HG02759 (cell line): ENCODE results near the gene ERC1.

Experiments
- ATAC-seq: cut with Tn5 transposase; IDR thresholded peaks from one replicate; pipeline ENCODE4 v1.9.1; 2021; ENCODE audit warnings: mild to moderate bottlenecking, moderate library complexity; ENCODE audit not compliant: unreplicated experiment

The ERC1 gene

DNA sequence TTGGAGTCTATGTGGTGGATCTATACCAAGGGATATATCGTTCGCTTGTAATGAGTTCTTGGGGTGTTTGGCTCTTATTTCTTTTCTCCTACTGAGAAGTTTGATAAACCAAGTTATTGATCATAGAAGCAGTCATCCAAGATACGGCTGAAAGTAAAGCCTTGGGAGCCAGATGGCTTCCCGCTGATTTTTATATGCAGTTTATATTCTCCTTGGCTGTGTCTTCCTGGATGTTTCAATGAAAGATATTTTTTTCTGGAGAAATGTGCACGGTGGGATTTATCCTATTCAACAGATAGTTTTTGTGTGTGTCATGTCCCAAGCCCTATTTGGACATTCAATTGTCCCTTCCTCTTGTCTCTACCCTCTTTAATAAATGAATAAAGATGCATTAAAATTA, 289.0 kb downstream of the ERC1 start:
- no peak for ATAC-seq

DNA sequence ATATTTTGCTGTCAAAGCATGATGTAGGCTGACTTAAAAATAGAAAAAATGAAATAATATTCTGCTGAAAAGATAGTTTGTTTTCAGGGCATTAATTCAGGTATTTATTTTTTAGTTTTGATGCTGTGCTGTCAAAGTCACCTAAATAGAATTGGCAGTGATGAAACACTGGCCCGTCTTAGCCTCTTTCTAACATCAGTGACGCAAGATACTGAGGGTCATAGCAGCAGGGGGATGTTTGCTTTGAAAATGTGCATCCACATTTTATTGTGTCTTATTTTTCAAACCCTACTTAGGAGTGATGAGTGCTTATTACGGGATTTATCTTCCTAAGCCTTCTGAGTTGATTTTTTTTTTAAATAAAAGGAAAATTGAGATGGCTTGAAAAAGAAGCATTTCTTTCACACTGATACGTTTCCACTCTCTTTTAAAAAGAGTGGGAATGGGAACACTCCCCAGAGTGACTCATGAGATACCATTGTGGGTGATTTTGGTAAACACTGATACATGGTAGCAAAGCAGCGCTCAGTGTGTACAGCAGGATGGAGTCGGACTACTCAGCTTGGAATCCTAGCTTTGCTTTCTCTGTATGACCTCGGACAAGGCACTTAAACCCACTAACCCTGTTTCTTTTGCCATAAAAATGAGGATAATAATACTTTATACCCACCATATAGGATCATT, 290.8 kb downstream of the ERC1 start:
- ATAC-seq, result no peak

DNA sequence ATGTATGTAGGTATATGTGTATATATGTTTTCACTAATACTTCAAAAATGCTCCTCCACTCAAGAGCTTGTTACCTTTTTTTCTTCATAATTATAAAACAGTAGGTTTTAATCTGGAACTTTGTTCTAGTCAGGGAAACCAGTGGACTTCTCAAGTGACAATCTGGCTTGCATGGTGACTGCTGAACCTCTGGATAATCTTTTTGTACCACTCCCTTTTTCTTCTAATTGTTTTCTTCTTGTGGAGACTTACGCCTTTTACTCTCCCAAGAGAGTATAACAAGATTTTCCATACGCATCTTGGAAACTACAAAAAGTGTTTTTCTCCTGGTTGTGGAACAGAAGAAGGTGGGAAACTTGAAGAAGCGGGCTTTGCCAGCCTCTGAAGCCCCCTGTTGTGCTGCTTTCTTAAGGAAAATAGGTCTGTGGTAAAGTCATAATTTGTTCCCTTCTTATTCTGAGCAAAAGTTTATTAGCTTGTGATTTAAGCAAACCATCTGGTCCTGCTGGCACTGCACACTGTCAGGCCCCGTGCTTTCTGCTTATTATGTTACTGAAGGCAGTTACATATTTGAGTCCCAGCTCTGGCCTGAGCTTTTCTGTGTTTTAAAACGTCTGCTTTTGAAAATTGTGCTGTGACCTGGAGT, 291.8 kb downstream of the ERC1 start:
- no peak for ATAC-seq

DNA sequence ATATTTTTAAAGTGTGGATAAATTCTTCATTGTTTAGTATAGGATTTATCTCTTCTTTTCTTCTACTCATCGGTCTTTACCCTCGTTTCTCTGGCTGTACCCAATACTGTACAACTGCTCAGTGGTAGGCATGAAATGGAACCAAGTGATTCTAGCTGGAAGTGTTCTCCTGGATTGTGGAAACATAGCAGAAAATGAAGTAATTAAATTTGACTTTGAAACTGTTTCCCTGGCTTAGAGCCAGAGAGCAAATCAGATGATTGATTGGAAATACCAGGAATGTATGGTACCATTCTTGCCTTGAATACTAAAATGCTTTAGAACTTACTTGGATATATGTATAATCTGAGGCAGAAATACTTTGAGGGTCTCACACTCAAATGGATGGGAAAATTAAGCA, 292.3 kb downstream of the ERC1 start:
- no peak for ATAC-seq

DNA sequence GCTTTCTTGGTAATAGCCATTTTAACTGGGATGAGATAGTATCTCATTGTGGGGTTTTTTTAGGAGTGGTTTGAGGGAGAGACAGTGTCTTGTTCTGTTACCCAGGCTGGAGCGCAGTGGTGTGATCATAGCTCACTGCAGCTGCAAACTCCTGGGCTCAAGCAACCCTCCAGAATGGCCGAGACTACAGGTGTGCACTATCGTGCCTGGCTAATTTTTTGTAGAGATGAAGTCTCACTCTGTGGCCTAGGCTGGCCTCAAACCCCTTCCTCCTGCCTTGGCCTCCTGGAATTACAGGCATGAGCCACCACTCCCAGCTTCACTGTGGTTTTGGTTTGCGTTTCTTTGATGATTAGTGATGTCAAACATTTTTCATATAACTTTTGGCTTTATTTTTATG, 293.6 kb downstream of the ERC1 start:
- ATAC-seq, result no peak

DNA sequence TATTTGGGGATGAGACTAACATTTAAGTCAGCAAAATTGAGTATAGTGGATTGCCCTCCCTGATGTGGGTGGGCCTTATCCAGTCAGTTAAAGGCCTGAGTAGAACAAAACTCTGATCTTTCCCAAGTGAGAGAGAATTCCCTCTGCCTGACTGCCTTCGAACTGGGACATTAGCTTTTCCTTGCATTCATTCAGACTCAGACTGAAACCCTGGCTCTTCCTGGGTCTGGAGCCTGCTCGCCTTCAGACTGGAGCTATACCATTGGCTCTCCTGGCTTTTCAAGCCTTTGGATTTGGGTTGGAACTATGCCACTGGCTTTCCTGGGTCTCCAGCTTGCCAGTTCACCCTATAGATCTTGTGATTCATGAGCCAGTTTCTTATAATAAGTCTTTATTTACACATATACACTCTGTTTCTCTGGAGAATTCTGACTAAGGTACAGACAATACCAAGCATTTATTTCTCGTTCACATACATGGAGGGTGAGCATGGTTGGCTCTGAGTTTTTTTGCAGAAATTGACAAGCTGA, 296.5 kb downstream of the ERC1 start:
- ATAC-seq, result no peak

DNA sequence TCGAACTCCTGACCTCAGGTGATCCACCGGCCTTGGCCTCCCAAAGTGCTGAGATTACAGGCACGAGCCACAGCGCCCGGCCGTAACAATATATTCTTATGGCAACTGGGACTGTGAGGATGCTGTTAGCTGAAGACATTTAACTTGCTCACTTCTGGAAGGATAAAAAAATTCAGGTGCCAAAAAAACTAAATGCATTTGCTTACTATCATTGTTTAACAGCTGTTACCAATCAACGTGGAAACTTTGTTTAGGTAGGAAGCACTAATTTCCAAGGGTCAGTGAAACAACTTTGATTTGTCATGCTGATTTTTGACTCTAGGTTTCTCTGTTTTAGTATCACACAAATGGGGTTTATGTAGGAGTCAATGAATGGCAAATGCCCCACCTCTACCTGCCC, 297.3 kb downstream of the ERC1 start:
- ATAC-seq, result no peak

DNA sequence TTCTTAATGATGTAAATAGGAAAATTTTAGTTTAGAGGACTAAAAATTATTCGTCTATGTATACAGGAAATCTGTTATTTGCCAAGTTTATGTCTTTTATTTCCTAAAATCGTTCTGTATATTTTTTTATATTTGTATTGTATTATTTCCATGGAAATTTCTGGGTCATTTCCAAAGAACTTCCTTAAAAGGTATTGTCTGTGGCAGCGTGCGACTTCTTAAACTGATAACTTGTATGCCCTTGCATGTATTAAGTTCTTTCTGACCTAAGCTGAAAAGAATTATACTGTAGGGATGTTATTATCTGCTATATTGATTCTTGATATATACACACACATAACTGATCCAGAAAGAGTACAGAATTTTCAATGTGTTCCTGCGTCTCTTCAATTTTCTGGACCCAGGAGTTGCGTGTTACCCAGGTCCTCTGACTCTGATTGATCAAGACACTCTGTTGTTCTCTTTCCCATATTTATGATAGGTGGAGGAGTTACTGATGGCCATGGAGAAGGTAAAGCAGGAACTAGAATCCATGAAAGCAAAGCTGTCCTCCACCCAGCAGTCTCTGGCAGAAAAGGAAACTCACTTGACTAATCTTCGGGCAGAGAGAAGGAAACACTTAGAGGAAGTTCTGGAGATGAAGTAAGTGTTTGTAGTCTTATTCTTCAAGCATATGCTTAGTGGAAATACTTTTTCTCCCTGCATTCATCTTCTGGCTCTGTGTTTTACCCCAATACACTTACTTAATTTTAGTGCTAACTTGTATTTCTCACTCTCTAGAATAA, 298.5 kb downstream of the ERC1 start:
- ATAC-seq, result no peak

DNA sequence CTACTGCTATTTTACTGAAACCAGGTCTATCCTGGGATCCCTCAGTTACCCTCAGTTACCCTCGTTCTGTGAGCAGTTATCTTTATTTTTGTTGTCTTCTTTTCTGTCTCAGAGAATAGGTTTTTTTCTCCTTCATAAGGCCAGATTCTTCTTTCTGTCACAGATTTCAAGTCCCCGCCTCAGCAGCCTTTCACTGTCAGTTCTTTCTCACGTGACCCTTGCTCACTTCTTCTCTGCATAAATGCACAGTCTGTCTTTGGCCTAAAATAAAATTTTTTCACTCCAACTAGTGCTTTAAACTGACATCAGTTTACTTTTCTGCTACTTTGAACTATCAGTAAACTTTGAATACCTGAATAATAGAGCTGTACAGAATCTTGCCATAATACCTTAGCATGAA, 299.7 kb downstream of the ERC1 start:
- ATAC-seq, result no peak

DNA sequence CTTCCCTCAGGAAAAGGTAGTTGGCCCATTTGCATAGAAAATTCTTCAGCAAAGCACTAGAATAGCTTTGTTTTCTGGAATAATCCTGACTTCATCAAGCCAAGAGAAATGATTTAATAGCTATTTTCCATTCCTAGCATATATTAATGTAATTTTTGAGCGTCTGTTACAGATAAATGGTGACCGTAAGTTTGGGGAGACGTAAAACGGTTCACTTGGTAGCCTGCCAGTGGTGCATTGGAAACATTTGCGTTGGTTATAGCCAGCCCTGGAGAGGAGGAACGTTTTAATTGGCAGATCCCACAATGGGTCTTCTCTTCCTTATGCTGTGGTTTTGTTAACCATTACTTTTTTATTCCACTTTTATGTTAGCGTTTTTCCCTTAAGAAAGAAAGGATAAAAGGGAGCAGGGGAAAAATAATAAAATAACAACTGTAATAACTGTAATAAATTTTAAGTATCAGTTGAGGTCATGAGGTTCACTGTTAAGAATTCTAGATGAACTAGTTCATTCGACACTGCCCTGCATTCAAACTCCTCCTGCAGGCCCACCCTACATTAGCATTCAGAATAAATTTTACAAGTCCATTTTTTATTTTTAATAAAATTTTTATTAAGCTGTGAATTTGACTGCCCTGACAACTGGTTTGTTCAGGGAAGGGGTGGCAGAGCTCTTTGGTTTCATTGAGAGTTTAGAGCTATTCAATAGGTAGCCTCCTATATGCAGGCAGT, 300.7 kb downstream of the ERC1 start:
- ATAC-seq, result no peak

DNA sequence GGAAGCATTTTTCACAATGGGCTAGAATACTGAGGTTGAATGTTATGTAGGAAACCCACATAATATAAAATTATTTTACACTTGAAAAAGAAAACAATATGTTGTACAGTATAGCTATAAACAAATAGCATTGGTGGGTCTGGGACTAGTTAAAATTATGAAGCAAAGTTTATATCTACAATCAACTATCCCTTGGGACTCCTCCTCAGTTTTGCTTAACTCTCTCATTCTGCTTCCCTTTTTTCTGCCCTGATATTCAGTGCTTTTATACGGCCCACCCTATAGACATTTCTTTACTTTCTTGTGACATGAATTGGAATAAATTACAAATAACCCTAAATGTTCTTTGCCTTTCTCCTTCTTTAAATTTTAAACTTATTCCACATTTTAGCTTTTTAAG, 302.9 kb downstream of the ERC1 start:
- ATAC-seq, result no peak

DNA sequence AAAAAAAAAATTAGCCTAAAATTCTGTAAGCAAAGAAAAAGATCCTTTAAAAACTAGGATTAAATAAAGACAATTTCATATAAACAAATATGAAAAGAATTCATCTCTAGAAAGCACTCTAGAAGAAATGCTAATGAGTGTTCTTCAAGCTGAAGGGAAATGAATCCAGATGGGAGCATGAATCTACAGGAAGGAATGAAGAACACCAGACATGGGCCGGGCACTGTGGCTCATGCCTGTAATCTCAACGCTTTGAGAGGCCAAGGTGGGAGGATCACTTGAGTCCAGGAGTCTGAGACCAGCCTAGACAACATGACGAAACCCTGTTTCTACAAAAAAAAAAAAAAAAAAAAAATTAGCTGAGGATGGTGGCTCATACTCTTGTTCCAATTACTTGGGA, 306.2 kb downstream of the ERC1 start:
- ATAC-seq, result no peak

DNA sequence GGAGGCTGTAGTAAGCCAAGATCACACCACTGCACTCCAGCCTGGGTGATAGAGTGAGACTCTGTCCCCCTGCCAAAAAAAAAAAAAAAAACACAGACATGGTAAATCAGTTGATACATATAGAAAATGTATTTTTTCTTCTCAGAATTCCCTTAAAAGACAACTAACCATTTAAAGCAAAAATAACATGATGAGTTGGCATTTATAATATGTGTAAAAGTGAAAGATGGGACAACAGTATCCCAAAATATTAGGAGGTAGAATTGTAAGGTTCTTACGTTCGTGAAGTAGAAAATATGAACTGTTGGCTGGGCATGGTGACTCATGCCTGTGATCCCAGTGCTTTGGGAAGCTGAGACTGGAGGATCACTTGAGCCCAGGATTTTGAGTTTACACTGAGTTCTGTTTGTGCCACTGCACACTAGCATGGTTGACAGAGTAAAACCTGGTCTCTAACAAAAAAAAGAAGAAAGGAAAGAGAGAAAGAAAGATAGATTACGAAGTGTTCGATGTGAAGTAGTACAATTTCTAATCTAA, 306.7 kb downstream of the ERC1 start:
- ATAC-seq, result no peak

DNA sequence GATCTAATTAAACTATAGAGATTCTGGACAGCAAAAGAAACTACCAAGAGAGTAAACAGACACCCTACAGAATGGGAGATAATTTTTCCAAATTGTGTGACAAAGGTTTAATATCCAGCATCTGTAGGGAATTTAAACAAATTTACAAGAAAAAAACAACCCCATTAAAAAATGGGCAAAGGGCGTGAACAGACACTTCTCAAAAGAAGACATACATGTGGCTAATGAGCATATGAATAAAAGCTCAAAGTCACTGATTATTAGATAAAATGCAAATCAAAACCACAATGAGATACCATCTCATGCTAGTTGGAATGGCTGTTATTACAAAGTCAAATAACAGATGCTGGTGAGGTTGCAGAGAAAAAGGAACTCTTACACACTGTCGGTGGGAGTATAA, 309.4 kb downstream of the ERC1 start:
- ATAC-seq, result no peak

DNA sequence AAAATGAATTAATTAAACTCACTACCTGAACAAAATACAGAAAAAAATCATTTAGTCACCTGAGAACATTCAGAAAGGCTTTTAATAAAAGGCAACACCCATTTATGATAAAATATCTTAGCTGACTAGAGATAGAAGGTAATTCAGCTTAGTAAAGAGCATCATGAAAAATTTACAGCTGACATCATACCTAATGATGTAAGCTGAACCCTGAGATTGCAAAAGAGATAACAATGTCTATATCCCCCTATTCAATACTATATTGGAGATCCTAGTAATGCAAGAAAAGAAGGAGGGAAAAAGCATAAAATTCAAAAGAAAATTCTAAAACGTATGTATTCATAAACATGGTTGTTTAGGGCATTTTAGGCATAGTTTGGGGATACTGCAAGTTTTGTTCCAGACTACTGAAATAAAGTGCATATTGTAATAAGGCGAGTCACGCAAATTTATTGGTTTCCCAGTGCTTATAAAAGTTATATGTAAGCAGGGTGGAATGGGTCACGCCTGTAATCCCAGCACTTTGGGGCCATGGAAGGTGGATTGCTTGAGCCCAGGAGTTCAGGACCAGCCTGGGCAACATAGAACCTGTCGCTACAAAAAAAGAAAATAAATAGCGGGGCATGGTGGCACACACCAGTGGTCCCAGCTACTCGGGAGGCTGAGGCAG, 311.3 kb downstream of the ERC1 start:
- no peak for ATAC-seq

DNA sequence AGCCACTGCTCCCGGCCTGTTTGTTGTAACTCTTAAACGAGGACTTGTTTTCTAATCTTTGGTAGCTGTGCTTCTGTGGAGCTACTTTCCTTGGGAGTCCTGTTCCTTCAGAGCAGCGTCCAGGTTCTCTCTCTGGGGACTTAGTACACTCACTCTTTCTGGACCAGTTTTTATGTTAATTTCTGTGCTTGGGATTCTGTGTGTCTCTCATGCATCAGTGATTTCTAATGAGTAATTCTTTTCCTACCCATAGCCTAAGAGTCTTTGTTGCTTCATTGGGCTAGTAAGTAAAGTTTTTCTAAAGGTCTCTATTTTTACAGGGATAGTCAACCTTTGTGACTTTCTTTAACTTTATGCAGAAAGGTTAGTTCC, 314.0 kb downstream of the ERC1 start:
- ATAC-seq, result no peak

DNA sequence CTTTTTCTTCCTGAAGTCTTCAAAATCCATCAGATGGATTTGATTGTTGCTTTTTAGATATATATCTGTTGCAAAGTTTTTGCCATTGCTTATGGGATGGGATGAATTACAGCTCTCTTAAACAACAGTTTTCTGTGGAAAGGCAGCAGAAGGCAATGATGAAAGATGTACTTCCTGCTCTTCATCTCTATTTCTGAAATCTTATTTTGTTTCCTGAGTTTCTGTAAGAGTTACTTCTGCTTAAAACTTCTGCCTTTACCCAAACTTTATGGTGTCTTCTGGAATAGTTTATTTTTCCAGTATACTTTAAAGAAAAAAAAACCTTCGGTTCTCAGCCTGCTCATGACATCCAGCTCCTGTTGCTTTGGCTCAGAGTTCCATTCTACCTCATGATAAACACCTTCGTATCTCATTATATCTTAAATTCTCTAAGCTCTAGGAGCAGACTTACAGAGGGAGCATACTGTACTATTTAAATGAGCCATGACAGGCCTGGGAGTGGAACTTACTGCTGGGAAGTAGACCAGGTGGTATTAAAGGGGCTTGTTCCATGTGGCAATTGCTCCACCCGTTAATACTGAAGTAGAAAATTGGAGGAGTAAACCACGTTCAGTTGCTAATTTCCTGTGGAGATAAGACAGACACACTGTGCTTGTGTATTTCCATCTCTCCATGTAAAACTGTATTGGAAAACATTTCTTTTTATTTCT, 314.9 kb downstream of the ERC1 start:
- no peak for ATAC-seq

DNA sequence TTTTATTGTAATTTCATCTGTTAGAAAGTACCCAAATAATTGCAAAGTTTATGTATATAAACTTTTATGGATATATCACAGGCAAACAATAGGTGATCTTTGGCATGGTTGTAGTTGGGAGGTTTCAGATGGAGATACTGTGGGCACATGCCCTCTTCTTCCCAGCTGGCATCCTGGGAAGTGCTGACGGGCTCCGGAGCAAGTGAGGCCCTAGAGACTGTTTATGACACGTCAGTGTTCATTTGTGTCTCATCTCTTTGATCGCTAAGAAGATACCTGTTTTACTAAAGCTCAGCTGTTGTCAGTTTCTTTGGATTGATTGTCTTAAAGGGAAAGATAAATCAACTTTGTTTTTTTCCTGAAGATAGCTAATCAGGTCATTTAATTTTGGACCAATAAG, 315.8 kb downstream of the ERC1 start:
- no peak for ATAC-seq

DNA sequence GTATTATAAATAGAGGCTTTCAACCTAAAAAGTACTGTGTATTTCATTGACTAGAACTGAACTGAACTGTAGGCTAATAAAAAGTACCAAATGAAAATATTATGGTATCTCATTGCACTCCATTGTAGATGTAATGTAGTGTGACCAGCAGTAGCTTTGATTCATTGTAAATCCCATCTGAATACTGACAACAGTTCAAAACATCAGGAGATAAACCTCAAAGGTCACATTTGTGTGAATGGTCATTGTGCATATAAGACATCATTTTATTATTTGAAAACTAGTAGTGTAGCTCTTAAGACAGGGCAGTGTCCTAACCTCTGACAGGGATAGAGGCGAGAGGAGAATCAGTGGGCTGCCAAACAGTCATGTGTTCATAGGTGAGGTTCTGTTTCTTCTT, 316.8 kb downstream of the ERC1 start:
- ATAC-seq, result no peak

DNA sequence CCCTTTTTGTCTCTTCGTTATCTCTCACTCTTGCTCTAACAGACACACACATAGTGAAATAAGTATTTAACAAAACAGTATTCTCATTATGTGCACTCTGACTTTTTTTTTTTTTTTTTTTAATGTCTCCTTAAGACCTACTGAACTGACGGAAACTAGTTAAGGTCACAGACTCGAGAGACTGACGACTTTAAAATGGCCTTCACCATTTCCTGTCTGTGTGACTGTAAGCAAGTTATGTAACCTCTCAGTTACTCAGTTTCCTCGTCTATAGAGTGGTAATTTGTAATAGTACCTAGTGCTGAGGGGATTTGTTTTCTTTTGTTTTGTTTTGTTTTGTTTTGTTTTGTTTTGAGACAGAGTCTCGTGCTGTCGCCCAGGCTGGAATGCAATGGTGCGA, 318.6 kb downstream of the ERC1 start:
- ATAC-seq, result no peak
